Stimulated activated CD4-positive, alpha-beta T cell treated with anti-CD3 and anti-CD28 coated beads, Interleukin-2, amount 100 ng/mL, for 4 hours (primary cell): Measurements from ENCODE around the gene ADAP1.
"Not testable (repeated sequence)": the region's sequence is repeated elsewhere in the genome, so short reads cannot be mapped to it uniquely, and the experiment has no call there.

Experiments
- DNase-seq: peaks from one replicate; pipeline ENCODE4 v3.0.0-alpha.2; 2020; ENCODE audit warnings: low read depth

Gene ADAP1

DNA sequence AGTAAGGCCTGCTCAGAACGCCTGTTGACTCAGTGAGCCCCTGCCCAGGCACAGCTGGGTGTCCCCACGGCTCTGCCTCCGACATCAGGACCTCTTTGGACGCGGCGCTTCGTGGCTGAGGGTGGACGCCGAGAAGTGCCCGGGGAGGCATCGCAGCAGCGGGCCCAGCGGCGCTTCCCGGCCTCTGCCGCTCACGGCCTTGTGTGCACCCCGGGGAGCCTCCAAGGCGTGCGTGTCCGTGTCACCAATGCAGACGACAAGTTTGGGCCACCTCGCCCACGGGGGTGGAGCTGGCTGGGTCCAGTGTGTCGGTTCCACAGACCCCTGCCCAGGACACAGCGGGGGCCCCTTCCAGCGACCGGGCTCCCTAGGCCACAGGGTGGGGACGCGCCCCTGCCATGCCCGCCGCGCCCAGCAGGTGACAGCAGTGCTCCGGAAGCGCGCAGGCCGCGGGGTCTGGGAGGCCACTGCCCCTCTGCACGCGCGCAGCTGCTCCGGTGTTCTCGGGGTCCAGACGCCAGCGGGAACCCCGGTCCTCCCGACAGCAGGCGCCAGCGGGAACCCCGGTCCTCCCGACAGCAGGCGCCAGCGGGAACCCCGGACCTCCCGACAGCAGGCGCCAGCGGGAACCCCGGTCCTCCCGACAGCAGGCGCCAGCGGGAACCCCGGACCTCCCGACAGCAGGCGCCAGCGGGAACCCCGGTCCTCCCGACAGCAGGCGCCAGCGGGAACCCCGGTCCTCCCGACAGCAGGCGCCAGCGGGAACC is 45.7 kb downstream of the ADAP1 start:
- DNase-seq = not testable (repeated sequence)

DNA sequence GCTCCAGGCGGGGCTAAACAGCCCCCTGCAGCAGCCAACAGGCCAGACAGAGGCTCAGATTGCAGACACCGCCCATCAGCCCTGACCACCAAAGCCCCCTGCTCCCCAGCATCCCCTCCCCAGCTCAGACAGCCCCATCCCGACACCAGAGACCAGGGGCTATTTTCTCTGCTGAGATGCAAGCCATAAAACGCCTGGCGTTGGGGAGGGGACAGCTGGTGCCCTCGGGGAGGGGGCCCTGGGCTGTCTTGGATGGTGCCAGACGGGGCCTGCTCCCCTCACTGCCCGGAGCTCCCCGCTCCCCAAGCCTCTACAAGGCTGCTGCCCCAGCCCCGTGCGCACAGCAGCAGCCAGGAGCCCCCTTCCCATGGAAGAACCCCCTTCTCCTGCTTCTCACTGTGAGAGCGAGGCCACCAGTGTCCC is 46.3 kb downstream of the ADAP1 start:
- DNase-seq = no peak

DNA sequence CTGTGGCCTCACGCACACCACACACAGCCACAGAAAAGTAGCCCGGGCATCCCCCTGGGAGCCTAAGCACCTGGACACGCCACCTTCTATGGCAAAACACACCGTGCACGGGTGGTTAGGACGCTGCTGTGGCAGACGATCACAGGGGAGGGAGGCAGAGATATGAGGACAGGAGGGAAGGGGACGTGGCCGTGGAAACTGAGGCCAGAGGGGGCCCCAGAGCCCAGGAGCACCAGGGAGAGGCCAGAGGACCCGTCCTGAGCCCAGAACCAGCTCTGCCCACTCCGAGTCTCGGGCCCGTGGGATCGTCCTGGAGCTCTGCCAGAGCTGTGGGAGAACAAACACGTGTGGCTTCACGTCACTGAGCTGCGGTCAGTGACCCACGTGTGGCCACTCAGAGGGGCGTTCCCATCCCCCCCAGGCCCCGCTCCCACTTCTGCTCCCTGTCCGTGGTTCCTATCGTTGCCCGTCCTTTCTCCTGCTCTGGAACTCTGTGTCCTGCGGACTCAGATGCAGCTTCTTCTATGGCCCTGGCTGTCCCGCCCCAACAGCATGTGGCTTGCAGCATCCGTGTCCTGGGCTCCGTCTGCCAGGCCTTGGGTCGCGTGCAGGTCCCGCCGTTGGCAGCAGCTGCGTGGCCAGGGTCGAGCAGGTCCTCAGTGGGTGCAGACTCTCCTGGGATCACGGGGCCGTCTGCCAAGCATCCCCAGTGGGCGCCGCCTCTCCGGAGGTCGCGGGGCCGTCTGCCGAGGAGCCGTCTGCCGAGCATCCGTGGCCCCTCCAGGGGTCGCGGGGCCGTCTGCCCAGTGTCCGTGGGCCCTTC is 47.1 kb downstream of the ADAP1 start:
- no peak for DNase-seq

DNA sequence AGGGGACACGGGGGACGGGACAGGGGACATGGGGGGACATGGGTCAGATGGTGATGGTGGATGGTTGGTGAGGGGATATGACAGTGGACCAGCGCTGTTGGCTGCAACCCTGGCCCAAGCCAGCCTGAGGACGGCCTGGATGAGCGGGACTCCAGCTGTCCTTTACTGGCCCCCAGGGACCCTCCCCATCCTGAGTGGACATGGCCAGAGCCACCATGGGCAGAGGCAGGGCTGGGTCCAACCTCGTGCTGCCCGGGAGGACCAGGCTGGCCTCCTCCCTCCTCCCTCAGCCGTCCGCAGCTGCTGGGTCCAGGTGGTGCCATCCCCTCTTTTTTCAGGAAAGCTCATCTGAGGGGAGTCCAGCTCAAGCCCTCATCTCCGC is 47.7 kb downstream of the ADAP1 start:
- no peak for DNase-seq

DNA sequence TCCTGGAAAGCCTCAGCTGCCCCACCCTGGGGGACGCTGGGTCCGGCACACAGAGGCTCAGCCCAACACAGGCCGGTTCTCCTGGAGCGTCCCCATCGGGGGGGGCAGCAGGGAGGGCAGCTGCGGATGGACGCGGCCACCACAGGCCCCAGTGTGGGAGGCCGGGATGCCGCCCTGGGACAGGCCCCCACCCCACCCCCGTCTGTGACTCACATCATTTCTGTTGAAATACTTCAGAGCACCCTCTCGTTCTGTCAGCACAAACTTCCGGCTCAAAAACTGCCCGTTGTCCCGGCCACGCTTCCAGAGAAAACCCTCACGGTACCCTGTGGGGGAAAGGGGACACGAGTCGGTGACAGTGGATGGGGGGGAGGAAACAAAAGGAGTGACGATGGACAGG is 49.6 kb downstream of the ADAP1 start:
- no peak for DNase-seq

DNA sequence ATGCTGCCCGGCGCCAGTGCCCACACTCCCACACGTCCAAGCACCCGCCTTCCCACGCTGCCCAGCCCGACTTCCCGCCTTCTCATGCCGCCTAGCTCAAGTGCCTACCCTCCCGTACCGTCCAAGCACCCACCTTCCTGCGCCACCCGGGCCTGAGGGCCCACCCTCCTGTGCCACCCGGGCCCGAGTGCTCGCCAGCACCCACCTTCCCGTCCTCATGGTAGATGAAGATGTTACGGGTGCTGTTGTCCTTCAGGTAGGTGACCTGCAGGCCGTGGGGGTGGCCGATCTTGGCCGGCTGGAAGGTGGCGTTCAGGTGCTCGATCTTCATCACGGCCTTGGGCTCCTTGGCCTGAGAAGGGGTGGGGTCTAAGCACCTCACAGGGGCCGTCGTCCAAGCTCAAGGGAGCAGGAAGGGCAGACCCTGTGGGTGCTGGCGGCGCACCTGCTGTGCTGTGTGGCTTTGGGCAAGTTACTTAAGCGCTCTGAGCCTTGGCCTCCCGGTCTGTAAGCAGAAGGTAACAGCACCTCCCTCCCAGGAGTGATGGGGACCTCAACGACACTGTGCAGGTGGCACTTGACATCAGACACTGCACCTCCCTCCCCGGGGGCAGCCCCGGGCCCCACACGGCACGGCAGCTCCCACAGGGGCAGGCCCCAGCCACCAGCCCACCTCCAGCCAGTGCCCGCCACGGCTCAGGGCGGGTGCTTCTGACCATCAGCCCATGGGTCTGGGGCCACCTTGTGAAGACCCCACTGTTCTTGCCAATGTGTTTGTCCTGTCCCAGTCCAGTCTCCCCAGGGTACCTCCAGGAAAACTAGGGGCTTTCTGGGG is 50.3 kb downstream of the ADAP1 start:
- DNase-seq = no peak

DNA sequence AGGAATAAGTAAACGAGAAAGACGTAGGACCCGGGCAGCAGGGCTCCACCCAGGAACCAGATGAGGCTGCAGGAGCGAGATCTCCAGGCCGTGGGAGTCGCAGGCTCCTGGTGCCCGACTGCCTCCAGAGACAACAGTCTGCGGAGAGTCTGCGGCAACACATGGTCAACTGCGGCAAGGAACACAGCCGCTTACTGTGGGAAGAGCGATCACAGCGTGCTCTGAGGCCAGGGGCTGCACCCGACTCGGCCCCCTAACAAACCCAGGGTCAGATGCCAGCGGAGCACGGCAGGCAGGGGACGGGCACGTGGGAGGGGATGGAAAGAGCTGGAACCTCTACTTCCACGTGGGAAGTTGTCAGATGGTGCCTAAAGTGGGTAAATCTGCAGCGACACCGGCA is 51.5 kb downstream of the ADAP1 start:
- no peak for DNase-seq

DNA sequence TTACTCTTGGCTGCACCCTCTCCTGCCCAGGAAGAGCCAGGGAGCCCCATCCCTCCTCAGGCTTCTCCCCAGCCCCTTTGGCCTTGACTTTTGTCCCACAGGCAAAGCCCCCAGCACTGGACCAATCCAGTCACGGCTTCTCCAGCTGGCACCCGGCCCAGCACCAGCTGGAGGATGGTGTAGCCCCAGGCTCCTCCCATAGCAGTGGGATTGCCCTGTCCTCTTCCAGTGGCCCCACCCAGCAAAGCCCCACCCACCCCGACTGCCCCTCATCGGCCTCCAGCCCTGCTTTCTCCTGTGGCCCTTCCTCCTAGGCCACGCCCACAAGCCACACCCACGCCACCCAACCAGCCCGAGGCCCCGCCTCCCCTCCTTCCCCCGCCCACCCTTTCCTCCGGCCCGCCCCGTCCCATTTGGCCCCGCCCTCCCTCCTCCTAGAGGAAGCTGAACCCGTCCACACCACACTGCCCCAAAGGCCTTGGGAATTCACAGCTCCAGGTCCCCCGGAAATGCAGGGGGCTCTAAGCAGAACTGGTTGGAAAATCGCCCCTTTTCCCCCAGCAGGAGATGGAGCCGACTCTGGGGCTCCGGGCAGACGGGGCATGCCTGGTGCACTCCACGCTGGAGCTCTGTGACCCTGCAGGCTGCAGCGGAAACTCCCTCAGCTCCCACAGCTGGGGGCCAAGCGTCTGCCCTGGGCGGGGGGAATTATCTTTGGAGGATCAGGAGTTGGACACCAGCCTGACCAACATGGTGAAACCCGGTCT is 52.9 kb downstream of the ADAP1 start:
- DNase-seq = peak; percentile 39

DNA sequence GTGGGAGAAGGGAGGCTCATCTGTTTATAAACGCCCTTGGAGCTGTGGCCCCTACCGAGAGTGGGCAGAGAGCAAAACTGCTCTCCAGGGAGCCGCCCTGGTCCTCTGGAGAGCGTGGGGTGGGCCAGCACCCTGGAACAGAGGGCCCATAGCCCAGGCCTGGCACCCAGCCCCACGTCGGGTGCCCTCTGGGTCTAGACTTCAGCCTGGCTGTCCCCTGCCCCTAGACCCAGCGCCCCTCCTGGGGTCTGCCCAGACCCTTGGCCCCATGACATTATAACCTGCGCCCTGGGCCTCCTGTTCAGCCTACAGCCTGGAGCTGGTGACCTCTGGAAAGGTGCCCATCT is 53.5 kb downstream of the ADAP1 start:
- no peak for DNase-seq

DNA sequence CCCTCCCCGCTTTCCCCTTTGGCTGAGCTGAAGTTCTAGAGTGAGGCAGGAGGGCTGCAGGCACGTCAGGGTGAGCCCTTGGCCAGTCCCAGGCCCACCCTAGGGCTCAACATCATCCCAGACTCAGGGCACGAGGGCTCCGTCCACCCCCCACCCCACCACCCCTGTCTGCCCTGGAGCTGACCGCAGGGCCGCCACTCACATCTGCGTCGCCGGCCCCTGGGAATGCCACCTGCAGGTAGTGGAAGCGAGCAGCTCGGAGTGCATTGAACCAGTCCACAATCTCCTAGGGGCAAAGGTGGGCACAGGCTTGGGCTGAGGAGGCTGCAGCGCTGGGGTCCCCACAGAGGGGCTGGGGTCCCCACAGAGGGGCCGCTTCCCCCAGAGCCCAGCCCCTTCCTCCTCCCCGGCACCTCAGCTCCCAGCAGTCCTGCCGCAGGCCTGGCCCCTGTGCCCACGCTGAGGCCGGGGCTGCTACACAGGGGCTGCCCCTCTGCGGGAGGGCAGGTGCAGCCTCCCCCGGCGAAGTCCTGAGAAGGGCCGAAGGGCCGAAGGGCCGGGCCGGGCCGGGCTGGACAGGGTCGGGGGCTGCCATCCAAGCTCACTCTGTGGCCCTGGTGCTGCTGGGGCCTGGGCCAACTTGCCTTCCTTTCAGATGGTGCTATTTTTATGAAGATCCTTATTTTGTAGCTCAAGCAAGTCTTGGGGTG is 54.0 kb downstream of the ADAP1 start:
- DNase-seq = no peak

DNA sequence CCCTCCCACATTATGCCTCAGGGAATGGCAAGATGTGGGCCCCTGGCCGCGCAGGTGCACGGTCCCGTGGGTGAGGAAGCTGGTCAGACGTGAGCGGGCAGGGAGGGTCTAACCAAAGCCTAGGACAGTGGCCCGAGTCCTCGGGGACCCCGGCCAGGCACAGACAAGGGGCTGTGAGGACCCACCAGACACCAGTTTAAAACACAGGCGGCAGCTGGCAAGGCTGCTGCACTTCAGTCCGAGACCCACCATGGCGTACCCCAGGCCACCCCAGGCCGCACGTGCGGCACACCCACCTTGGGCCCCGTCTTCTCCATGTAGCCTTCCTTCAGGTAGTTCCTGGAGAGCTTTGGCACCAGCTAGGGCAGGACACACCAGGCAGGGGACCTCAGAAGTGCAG is 54.7 kb downstream of the ADAP1 start:
- no peak for DNase-seq

DNA sequence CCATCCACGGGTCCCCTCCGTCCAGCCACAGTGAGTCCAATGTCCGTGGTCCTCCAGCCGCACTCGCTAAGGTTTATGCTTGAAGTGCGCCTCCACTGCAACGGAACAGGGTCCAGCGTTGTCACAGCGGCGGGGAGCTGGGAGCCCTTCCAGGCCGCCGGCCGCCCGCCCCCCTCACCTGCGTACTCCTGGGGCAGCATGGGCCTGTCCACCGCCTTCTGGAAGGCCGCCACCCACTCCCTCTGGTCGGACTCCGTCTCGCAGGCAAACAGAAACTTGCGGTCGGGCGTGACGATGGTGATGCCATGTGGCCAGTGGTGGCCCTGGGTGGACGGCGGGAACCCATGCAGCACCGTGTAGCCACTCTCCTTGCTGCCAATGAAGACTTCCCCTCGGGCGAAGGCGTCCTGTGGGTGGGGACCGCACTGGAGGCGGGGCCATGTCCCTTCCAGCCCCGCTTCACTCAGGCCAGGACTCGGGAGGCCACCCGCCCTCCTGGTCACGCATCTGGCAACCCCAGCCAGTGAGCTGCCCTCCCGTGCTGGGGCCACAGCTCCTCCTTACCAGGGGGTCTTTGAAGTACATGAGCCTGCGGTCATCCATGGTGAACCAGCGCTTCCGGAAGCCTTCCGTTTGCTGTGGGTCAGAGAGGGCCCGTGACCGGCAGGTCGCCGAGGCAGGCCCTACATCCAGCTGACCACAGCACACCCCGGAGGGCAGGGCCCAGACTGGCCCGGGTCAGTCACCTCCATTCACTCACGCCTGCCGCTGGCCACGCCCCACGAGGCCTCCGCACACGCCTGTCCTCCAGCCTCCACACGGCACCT is 55.4 kb downstream of the ADAP1 start:
- no peak for DNase-seq

DNA sequence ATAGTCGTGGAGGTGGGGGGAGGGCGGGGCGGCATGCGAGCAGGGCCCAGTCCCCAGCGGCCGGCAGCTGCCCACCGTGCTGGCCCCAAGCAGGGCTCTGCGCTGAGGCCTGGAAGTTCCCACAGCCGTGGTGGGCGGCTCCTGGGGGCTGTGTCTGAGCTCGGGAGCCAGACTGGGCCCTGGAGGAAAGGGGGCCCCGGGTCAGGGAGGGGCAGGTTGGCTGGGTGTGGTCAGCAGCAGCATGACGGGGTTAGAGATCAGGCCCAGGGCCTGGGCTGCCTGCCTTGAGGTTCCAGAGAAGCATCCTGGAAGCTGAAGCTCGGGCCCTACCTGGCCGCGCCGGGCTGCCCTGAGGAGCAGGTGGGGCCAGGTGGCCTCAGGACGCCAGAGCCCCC is 56.0 kb downstream of the ADAP1 start:
- DNase-seq = no peak

DNA sequence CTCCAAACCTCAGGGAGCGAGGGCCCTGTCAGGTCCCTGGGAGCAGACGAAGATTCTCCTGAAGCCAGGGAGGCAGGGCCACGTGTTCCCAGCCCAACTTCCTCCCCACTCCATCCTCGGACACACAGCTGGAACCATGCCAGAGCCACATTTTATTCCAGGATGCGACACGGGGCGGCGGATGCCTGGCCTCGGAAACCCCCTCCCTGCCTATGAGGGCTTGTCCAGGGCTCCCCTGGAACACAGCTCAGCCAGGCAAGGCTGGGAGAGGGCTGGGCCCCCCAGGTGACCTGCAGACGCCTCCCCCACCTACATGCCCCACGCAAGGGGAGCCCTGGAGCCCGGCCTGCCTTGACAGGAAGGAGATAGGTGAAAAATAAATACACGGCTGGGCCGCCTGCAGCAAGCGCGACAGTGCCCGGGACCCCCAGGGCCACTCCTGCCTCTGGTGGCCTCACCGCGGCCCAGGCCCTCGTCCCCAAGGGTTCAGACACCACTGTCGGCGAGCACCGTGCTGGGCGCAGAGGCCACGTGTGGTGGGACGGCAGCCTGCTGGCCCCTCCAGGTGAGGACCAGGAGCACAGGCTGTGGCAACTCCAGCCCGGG is 56.6 kb downstream of the ADAP1 start:
- DNase-seq = no peak

DNA sequence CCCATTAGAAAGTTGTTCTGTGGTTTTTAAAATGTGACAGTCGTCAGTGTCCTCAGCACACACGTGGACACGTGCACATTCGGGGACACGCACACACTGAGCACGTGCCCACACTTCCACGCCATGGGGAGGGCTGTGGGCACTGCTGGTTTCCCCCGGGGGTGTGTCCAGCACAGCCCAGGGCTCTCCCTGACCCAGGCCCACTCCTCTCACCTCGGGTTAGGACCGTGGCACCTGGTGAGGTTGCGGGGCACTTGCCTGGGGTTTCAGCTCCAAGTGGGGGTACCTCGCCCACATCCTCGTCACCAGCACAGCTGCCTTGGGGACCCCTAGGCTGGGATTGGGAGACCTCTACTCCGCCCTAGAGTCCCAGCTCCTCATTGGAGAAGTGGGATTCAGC is 57.4 kb downstream of the ADAP1 start:
- DNase-seq = no peak

DNA sequence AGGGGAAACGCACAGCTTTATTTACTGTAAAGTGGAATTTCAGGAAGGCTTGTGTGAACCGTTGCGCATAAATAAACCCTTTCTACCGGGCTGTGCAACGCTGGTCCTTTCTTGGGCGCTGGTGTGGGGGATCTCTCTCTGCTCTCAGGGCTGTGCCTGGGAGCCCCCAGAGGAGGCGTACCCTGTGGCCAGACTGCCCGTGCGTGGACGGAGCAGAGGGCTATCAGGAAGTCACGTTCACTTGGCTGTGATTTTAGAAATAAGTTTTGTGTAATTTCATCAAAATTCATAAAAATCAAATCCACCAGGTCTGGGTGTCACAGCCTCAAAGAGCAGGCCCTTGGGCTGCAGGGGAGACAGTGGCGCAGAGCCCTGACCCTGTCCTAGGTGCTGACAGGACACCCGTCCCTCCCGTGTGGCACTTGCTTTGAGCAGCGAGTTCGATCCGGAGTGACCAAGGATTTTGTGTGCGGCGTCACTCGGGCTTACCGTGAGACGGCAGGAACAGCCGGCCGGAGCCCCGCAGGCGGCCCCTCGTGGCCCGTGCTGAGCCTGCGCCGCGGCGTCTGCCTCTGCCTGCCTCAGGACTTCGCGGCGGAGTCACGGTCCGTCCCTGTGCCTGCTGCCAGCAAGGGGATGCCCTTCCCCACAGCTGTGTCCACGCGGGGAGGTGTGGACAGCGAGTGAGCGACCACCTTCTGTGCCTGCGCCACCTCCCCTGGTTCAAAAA is 58.0 kb downstream of the ADAP1 start:
- no peak for DNase-seq

DNA sequence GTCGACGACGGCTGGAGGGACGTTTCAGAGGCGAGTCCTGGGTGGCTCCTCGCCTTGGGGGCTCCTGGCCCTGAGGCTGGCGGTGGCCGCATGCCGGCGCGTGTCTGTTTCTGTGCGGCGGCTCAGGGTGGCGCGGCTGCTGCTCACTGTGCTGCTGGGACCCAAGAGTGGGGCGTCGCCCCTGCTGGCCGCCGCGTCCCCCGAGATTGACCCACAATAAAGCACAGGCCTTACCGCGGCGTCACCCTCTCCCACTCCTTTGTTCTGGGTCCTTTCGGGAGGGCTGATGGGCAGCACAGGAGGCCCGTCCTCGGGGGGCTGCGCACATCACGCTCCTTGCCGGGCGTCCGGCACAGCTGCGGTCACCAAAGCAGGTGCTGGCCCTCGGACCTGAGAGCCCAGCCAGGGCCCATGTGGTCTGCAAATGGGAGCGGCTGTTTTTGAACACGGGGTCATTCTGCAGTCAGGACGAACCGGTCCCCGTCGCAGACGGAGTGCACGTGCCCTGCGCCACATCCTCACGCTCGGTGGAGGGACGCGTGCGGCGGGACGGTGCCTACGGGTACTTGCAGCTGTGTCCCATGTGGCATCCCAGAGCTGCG is 58.9 kb downstream of the ADAP1 start:
- no peak for DNase-seq

DNA sequence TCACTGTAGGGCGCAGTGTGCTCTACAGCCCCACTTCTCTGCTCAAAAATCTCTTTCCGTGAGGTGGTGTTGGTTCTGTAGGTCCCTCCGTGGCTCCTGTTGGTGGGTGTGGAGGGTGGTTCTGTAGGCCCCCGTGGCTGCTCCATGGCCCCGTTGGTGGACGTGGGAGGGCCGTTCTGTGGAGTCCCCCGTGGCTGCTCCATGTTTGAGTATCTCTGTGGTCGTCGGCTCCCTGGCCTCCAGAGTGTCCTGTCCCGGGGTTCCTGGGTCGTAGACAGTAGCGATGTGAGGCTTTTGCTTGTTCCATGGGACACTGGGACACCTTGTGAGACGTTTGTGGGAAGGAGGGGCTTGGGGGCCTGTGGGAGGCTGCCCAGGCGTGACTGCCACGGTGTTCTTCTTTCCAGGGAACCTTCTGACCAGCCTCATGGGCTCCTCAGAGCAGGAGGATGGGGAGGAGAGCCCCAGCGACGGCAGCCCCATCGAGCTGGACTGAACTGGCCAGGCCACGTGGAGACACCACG is 59.5 kb downstream of the ADAP1 start:
- no peak for DNase-seq
